ENCODE results near the gene FHOD1. TPM values are rescaled to one million over a fixed set of nuclear protein-coding genes. Genes with fewer than 3 reads are reported as not detected.

The FHOD1 gene
- 35.3 TPM for total RNA-seq

DNA sequence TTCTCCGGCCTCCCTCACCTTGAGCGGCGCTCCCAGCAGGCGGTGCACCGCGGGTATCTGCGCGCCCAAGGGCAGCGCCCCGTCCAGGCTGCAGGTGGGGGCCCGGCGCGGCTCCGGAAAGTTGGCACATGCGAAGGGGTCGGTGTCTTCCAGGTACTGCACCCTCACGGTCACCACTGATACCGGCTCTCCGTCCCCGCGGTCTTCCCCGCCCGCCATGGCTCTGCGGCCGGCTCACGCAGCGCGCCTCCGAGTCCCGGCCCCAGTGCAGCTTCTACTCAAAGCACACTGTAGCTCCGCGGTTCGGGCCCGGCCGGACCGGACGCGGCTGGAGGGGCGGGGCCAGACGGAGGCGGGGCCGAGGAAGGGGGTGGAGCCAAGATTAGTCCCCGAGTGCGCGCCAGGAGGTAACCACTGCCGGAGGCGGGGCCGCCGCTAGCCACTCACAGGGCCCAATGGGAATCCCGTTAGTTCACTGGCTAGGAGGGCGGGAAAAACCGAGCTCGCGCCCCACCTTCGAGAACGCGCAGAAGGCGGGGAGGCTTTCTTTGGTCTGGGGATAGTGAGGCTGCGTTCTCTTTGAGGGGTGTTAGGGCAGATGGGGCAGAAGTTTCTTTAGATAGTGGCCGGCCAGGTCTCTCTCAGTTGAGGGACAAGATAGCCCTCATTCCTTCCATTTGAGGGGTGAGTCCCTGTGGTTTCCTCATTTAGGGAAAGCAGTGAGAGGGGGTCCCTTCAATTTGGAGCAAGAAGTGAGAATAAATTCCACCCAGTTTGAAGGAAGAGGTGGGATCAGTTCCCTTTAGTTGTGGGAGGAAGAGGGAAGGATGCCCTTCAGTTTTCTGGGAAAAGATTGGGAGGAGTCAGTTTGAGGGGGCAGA lies at the start of gene FHOD1:
FHOD1 (minus strand) TSS at position 290 of the 881 bp plus-strand sequence; CDS start at position 219, 71 bp downstream.
- peak; percentile 93 for ATAC-seq
- DNase-seq (ENCODE audit: low spot score): peak; percentile 100
- intact Hi-C loops (cut with DNase I): no loop called here

DNA sequence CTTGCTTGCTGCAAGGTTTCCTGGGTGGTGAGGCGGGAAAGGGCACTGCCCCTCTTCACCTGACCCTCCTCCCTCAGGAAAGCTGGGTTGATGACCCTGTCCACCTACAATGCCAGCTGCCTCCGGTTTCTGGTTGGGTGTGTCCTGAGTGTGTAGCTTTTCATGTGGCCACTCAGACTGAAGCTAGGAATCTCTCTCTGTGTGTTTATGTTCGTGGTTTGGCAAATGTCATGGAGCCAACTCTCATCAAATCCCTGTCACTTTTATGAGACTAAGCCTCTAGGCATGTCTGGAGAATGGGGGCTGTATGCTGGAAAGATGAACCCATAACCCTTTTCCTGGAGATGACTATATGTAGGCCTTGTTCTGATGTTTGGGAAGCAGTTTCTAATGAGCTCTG lies 49.1 kb upstream of the FHOD1 start:
- intact Hi-C loops (cut with DNase I): no loop called here
- no peak for DNase-seq (ENCODE audit: low spot score)
- no peak for ATAC-seq

DNA sequence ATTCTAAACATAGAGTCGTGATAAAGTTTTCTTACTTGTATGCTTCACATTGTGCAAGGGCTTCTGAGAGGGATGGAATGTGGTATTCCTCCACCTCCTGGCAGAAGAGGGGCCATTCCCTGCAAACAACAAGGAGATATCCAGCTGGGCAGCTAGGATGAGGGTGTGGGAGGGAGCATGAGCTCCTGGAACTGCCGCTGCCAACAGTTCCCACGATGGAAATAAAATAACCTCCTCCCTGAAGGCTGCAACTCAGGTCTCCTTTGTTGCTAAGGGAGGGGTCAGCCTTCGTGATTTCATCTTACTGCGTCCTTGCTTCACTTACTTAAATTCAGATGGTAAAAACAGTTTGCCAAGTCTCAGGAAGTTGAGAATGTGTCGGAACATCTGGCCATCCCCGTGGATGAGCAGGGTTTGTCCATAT lies 47.7 kb upstream of the FHOD1 start:
- ATAC-seq: peak; percentile 36
- no peak for DNase-seq (ENCODE audit: low spot score)
- intact Hi-C loops (cut with DNase I): no loop called here

DNA sequence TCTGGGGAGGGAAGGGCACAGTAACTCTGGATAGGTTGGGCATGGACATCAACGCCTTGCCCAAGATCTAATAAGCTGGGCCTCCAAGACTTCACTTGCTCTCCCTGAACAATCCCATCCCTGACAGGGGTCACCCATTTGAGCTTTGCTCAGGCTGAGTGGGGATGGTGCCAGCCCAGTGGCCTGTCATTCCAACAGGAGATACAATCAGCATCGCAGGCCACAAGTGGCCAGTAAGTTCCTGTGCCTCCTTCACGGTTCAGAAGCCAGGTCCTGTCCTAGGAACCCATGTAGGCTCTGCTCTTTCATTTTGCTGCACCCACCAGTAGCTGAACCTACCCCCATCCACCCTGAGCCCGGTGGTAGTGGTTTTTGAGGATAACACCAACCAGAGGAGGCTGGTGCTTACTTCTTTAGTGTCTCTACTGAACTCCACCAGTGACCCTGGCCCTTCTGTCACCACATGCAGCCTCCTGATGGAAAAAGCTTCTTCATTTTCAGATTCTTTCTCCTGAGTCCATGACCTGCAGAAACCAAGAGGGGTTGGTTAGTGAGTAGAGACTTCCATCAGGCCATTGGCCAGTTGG lies 47.0 kb upstream of the FHOD1 start:
- intact Hi-C loops (cut with DNase I): no loop called here
- DNase-seq (ENCODE audit: low spot score) (no peak), ATAC-seq (no peak)

DNA sequence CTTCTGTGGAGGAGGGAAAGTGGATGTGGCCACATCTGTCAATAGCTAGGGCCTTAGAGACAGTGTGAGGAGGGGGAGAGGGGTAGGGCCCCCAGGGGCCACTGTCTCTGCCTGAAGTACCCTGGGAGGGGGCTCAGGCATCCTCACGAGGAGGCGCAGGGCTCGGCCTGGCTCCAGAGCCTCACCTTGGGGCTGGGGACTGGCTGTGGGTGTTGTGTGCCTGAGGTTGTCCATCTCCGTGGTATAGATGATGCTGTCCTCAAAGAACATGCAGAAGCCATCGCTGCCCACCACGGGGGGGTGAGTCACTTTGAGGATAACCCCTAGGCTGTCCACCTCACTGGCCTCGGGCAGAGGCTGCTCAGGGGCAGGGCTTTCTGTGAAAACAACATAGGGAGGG lies 44.2 kb upstream of the FHOD1 start:
- intact Hi-C loops (cut with DNase I): no loop called here
- DNase-seq (ENCODE audit: low spot score): no peak
- ATAC-seq: no peak

DNA sequence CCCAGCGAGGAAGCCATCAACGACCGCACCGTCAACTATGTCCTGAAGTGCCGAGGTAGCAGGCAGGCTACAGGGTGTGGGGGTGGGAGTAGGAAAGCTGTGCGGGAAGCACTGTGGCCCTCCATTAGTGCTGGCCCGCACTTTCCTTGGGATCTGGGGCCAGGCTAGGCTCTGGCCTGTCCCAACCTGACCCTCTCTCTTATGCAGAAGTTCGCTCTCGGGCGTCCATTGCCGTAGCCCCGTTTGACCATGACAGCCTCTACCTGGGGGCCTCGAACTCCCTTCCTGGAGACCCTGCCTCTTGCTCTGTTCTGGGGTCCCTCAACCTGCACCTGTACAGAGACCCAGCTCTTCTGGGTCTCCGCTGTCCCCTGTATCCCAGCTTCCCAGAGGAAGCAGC lies 40.7 kb upstream of the FHOD1 start:
- intact Hi-C loops (cut with DNase I): no loop called here
- DNase-seq (ENCODE audit: low spot score) (no peak), ATAC-seq (no peak)

DNA sequence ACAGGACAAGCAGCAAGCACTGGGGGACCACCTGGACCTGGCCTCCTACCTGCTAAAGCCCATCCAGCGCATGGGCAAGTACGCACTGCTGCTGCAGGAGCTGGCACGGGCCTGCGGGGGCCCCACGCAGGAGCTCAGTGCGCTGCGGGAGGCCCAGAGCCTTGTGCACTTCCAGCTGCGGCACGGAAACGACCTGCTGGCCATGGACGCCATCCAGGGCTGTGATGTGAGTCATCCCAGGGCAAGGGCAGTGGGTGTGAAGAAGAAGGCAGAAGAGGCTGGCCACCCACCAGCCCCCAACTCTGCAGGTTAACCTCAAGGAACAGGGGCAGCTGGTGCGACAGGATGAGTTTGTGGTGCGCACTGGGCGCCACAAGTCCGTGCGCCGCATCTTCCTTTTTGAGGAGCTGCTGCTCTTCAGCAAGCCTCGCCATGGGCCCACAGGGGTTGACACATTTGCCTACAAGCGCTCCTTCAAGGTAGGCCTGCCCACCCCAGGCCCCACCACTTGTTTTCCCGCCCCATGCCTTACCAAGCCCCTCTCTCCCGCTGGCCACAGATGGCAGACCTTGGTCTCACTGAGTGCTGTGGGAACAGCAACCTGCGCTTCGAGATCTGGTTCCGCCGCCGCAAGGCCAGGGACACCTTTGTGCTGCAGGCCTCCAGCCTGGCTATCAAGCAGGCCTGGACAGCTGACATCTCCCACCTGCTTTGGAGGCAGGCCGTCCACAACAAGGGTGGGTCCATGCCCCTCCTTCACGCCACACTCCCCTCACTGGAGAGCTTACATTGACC lies 39.4 kb upstream of the FHOD1 start:
- no peak for ATAC-seq
- DNase-seq (ENCODE audit: low spot score): no peak
- intact Hi-C loops (cut with DNase I): no loop called here

DNA sequence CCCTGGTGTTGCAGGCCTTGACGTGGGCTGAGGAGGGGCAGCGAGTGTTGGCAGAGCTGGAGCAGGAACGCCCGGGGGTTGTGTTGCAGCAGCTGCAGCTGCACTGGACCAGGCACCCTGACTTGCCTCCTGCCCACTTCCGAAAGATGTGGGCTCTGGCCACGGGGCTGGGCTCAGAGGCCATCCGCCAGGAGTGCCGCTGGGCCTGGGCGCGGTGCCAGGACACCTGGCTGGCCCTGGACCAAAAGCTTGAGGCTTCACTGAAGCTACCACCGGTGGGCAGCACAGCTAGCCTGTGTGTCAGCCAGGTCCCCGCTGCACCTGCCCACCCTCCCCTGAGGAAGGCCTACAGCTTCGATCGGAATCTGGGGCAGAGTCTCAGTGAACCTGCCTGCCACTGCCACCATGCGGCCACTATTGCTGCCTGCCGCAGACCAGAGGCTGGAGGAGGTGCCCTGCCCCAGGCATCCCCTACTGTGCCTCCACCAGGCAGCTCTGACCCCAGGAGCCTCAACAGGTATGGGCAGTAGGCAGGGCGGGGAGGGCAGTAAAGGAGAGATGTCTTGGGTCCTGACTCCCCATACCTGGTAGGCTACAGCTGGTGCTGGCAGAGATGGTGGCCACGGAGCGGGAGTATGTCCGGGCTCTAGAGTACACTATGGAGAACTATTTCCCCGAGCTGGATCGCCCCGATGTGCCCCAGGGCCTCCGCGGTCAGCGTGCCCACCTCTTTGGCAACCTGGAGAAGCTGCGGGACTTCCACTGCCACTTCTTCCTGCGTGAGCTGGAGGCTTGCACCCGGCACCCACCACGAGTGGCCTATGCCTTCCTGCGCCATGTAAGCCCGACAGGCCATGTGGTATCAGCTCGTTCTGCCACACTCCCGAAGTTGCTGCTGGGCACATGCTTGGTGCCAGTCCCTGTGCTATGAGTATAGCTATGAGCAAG lies 37.7 kb upstream of the FHOD1 start:
- DNase-seq (ENCODE audit: low spot score) (no peak), ATAC-seq (peak; percentile 27)
- intact Hi-C loops (cut with DNase I): no loop called here

DNA sequence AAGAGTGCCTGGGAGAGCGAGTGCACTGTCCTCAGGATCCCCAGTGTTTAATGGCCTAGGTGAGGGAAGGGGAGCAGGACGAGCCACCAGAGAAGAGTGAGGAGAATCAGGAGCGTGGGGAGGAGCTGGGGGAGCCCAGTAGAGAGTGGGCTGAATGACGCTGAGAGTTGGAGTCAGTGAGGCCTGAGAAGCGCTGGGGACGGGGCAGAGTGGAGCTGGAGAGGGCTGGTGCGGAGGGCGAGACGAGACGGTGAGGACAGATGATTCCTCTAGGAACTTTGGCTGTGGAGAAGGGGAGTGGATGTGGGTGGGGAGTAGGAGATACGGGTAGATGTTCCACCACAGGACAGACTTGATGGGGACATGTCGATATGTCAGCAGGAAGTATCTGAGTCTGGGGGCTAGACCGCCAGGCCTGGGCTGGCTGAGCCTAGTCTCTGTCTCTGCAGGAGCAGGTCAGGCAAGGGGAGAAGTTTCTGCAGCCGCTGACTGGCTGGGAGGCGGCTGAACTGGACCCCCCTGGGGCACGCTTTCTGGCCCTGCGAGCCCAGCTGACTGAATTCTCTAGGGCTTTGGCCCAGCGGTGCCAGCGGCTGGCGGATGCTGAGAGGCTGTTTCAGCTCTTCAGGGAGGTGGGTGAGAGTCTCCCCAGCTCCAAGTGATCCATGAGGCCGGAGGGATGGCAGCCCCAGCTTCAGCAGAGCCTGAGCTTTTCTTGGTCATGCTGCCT lies 36.7 kb upstream of the FHOD1 start:
- intact Hi-C loops (cut with DNase I): no loop called here
- DNase-seq (ENCODE audit: low spot score) (no peak), ATAC-seq (no peak)

DNA sequence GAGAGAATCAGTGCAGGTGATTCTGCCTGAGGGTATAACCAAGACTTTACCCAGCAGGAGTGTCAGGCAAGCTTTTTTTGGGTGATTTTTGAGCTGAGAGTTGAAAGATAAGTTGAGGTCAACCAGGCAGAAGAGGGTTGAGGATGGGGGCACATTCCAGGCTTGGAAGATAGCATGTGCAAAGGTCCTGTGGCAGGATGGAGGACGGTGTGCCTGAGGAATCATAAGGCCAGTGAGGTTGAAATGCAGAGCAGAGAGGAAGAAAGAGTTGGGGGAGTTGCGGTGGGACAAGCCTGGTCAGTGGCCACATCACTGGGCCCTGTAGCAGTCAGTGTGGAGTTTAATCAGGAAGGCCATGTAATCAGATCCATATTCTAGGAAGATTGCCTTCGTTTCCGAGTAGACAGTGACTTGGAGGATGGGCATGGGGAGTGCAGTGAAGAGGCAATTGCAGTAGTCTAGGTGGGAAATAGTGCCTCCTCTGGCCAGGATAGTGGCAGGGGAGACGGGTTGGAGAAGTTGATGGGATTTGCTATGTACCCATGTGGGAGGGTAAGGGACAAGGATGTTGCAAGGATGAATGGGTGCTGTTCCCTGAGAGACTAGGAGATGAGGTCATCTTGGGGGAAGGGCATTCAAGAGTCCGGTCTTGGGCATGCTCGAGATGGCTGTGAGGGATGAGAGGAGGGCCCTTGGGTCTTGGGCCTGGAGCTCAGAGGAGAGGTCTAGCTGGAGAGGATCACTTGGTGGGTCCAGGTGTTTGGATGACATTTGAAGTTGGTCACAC lies 36.0 kb upstream of the FHOD1 start:
- intact Hi-C loops (cut with DNase I): no loop called here
- DNase-seq (ENCODE audit: low spot score) (no peak), ATAC-seq (no peak)

DNA sequence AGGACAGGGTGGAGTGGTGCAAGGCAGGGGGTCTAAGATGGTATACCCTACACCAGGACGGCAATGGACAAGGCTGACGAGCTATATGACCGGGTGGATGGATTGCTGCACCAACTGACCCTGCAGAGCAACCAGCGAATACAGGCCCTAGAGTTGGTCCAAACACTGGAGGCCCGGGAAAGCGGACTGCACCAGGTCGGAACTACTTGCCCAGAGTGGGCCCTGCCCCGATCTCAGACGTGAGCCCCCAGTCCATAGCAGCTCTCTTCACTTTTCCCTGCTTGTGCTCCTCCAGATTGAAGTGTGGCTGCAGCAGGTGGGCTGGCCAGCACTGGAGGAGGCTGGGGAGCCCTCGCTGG lies 35.1 kb upstream of the FHOD1 start:
- DNase-seq (ENCODE audit: low spot score) (no peak), ATAC-seq (no peak)
- intact Hi-C loops (cut with DNase I): no loop called here

DNA sequence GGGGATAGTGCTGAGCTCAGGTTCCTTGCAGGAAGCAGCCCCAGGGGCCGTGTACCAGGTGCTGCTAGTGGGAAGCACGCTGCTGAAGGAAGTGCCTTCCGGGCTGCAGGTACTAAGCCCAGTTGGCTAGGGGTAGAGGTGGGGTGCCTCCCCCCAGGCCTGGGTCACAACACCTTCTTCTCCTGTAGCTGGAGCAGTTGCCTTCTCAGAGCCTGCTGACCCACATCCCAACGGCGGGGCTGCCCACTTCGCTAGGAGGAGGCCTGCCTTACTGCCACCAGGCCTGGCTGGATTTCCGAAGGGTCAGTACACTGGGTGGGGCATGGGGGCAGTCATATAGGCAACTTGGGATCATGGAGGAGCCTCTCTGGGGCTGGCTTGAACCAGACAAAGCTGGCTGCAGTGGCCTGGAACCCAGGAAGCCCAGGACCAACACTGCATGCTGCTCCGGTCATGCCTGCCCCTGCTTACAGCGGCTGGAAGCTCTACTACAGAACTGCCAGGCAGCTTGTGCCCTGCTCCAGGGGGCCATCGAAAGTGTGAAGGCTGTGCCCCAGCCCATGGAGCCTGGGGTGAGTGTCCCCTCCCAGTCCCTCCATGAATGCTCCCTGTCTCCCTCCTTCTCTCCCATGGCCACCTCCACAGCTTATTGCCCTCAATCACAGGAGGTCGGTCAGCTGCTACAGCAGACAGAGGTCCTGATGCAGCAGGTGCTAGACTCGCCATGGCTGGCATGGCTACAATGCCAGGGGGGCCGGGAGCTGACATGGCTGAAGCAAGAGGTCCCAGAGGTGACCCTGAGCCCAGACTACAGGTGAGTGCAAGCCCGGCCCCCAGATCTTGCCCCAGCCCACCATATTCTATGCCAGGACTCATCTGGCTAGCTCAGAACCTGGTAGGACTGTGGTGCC lies 34.5 kb upstream of the FHOD1 start:
- intact Hi-C loops (cut with DNase I): no loop called here
- ATAC-seq: no peak

DNA sequence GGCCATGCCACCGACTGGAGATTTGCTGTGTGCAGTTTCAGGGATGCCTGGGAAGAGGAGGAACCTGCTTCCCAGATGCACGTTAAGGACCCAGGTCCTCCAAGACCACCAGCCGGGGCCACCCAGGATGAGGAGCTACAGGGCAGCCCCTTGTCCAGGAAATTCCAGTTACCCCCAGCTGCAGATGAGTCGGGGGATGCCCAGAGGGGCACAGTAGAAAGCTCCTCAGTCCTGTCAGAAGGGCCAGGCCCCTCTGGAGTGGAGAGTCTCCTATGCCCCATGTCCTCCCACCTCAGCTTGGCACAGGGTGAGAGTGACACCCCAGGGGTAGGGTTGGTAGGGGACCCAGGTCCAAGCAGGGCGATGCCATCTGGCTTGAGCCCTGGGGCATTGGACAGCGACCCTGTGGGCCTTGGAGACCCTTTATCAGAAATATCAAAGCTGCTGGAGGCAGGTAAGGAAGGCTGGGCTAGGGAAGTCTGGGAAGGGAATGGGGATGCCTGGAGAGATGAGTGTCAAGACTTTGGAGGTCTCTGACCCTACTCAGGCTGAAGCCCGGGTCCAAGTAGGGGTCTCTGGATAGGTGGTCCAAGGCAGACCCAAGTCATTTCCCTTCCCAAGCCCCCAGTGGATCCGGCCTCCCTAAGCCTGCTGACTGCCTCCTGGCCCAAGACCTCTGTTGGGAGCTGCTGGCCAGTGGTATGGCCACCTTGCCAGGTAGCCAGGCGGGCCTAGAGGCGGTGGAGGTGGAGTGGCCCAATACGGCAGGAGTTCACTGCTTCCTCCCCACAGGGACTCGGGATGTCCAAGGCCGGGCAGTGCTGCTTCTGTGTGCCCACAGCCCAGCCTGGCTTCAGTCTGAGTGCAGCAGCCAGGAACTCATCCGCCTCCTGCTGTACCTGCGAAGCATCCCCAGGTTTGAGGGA lies 33.1 kb upstream of the FHOD1 start:
- no peak for ATAC-seq
- intact Hi-C loops (cut with DNase I): no loop called here
- no peak for DNase-seq (ENCODE audit: low spot score)

More for the DNA sequence above, 34.5 kb upstream of the FHOD1 start:
- no peak for DNase-seq (ENCODE audit: low spot score)

DNA sequence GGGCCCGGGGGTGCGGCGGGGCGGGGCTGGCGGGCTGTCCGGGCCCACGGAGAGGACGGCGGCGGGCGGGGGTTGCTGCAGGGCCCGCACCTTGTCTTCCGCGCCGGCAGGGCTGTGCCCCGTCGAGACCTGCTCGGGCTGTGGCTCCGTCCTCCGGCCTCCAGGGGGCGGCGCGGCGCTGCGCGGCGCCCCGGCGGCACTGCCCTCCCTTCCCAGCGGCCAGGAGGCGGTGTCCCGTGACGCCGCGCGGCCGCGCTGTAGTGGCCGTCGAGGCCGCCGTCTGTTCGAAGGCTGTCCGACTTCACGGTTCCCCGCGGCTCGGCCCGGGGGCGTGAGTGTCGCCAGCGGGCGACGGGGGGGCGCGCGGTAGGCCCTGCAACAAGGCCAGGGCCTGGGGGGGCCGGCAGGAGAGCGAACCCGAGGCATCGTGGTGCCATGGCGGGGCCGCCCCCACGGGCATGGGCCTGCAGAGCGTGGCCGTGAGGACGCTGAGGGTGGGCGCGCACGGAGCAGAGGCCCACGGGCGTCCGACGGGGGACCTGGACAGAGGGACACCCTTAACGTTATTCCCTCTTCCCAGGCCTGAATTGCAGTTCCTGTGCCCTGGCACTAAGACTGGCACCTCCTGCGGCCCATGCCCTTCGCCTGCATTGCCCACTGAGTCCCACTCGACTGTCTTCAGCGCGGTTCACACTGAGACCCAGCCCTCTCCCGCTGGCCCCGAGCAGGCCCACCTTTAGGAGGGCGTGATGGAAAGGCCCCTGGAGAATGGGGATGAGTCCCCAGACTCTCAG lies 32.2 kb upstream of the FHOD1 start, which contains the start of gene PLEKHG4:
PLEKHG4 (plus strand) TSS at position 237 of the 794 bp plus-strand sequence; CDS start at position 750, 513 bp downstream.
- intact Hi-C loops (cut with DNase I): no loop called here

More for the DNA sequence above, 32.2 kb upstream of the FHOD1 start, which contains the start of gene PLEKHG4:
- ATAC-seq (peak; percentile 79), DNase-seq (ENCODE audit: low spot score) (peak; percentile 85)
